Endometrium (tissue), 2 donors: ENCODE results near the gene MGAT4A.

ENCODE experiments used
- FAIRE-seq: peaks from 2 replicates; lab custom pipeline; 2012; peaks lifted over from hg19 to GRCh38; lab: Jason Lieb, UNC
- donor health status: control.
- donor health status: control.

MGAT4A gene

GRCh38 chr2:98572211-98572610 is 158.7 kb downstream of the MGAT4A start:
- FAIRE-seq, result no peak

GRCh38 chr2:98571796-98572195 is 159.1 kb downstream of the MGAT4A start:
- no peak for FAIRE-seq

DNA sequence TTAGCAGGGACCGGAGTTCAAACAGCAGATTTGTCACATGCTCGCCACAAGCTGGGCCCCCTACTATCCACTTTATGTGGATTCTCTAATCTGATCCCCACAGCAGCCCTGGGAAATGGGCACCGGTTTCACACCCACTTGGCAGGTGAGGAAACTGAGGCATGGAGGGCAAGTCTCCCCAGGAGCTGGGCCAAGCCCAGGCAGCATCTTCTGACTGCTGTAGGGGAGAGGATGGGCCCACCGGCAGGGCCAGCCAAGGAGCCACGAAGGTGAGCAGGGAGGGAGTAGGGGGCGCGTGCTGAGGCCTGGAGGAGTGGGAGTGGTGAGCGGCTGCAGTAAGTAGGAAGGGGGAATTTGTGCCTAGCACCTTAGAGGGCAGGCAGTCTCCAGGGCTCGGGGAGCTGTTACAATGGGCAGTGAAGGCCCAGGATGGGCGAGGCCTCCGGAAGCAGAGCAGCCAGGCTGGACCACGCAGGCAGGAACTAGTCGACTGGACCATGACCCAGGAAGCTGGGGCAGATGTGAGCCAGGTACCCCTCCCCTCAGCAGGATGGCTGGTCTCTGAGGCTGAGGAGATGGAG is 159.7 kb downstream of the MGAT4A start:
- no peak for FAIRE-seq

GRCh38 chr2:98570356-98570755 is 160.6 kb downstream of the MGAT4A start:
- FAIRE-seq, result no peak

DNA sequence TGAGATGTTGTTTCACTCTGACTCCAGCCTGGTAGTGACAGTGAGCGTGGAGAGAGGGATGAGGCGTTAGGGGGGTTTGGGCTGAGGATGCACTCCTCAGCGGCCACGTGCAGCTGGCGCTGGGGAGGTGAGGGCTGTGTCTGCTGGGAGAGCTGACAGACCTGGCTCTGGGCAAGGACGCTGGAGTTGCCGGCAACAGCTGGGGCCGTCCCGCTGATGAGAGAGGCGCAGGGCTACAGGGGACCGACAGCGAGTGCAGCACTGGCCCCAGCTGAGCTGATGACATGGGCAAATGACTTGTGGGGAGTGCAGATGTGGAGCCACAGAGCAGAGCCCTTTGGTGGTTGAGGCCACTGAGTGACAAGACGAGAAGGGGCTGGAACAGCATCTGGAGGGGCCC is 161.0 kb downstream of the MGAT4A start:
- no peak for FAIRE-seq

GRCh38 chr2:98569197-98569793 is 161.6 kb downstream of the MGAT4A start:
- no peak for FAIRE-seq
